H1 (cell line): Measurements from ENCODE around the gene CYP1A2.

Source experiments
- BACH1 ChIP-seq: IDR thresholded peaks from 2 replicates; pipeline ENCODE4 v1.6.1; 2012; ENCODE audit warnings: low read length, improper control_type of control experiment
- EP300 ChIP-seq, 2 experiments: IDR thresholded peaks; 1 replicate in 1 of 2; 2 replicates in 1 of 2; pipeline ENCODE4 v1.6.1; 2011 to 2012; ENCODE audit warnings: low read depth in 2 of 2, low read length in 2 of 2, mild to moderate bottlenecking in 2 of 2, borderline replicate concordance in 1 of 2, inconsistent platforms in 1 of 2, moderate library complexity in 1 of 2
- EZH2 ChIP-seq: fragments of 200-600 bp; sonication (generic); IDR thresholded peaks from 2 replicates; pipeline ENCODE4 v1.7.1; 2012; ENCODE audit warnings: low read depth, mild to moderate bottlenecking, moderate library complexity, low read length, inconsistent platforms; ENCODE audit not compliant: severe bottlenecking
- GABPA ChIP-seq: IDR thresholded peaks from 2 replicates; pipeline ENCODE4 v1.6.1; 2011; ENCODE audit warnings: mild to moderate bottlenecking, low read length, moderate library complexity, borderline replicate concordance; ENCODE audit not compliant: insufficient read depth
- POLR2A ChIP-seq, 2 experiments: IDR thresholded peaks; 1 replicate in 1 of 2; 2 replicates in 1 of 2; pipeline ENCODE4 v1.6.1; 2011; ENCODE audit warnings: low read depth in 2 of 2, low read length in 2 of 2, mild to moderate bottlenecking in 2 of 2; ENCODE audit errors: control extremely low read depth in 1 of 2
- RAD21 ChIP-seq, 2 experiments: IDR thresholded peaks in 1 of 2; conservative IDR thresholded peaks in 1 of 2; 2 replicates each; pipeline ENCODE4 v1.6.1; 2011; ENCODE audit warnings: low read depth in 2 of 2, low read length in 2 of 2, improper control_type of control experiment in 1 of 2, inconsistent platforms in 1 of 2, mild to moderate bottlenecking in 1 of 2, moderate library complexity in 1 of 2
- TAF1 ChIP-seq: IDR thresholded peaks from 2 replicates; pipeline ENCODE4 v1.6.1; 2011; ENCODE audit warnings: mild to moderate bottlenecking, low read depth, low read length
- ZNF274 ChIP-seq: IDR thresholded peaks from 2 replicates; pipeline ENCODE4 v1.7.0; 2012; ENCODE audit warnings: low read length, borderline replicate concordance; ENCODE audit errors: extremely low read depth
- TF ChIP-seq, protein P1 (sequence below), 3 experiments: IDR thresholded peaks; 1 replicate in 2 of 3; 2 replicates in 1 of 3; pipeline versions ENCODE4 v1.5.1 to v1.6.1; 2011; ENCODE audit warnings: low read length in 3 of 3, mild to moderate bottlenecking in 3 of 3, inconsistent platforms in 2 of 3, low read depth in 1 of 3, moderate library complexity in 1 of 3; ENCODE audit not compliant: insufficient read depth in 1 of 3; ENCODE audit errors: control extremely low read depth in 1 of 3
- TF ChIP-seq, protein P2 (sequence below): IDR thresholded peaks from 2 replicates; pipeline ENCODE4 v1.6.1; 2012; ENCODE audit warnings: inconsistent platforms

DNA sequence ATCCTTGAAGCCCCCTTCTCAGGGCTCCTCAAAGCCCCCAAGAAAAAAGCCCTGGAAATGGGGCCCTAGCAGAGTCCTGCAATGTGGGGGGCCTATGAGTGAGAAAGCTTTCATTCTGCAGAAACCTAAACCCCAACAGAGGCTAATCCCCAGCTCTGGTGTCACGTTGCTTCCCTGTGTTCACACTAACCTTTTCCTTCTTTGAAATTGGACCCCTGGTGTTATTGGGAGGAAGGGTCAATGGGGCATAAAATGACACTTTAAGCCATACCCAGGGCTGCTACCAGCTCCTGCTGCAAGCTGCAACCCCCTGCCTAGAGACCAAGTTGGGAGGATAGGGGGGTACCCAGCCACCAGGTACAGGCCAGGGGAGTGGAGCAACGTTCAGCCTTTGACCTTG, 2.1 kb downstream of the CYP1A2 start:
- TF ChIP-seq BACH1 (no peak), EZH2 (no peak), POLR2A (IDR thresholded peaks at IDR 0.05; ENCODE audit: control extremely low read depth in 1 of 2, low read depth in 2 of 2, low read length in 2 of 2) (no peak), TAF1 (no peak), ZNF274 (no peak), GABPA (no peak), RAD21 (IDR thresholded peaks at IDR 0.05 in 1 of 2, conservative IDR thresholded peaks at IDR 0.05 in 1 of 2; ENCODE audit: low read depth in 2 of 2, low read length in 2 of 2) (no peak), EP300 (IDR thresholded peaks at IDR 0.05; ENCODE audit: borderline replicate concordance in 1 of 2, low read depth in 2 of 2, low read length in 2 of 2) (no peak)
- TF ChIP-seq, protein P1, sequence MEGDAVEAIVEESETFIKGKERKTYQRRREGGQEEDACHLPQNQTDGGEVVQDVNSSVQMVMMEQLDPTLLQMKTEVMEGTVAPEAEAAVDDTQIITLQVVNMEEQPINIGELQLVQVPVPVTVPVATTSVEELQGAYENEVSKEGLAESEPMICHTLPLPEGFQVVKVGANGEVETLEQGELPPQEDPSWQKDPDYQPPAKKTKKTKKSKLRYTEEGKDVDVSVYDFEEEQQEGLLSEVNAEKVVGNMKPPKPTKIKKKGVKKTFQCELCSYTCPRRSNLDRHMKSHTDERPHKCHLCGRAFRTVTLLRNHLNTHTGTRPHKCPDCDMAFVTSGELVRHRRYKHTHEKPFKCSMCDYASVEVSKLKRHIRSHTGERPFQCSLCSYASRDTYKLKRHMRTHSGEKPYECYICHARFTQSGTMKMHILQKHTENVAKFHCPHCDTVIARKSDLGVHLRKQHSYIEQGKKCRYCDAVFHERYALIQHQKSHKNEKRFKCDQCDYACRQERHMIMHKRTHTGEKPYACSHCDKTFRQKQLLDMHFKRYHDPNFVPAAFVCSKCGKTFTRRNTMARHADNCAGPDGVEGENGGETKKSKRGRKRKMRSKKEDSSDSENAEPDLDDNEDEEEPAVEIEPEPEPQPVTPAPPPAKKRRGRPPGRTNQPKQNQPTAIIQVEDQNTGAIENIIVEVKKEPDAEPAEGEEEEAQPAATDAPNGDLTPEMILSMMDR (IDR thresholded peaks at IDR 0.05; ENCODE audit: control extremely low read depth in 1 of 3, insufficient read depth in 1 of 3, low read depth in 1 of 3, low read length in 3 of 3): no peak
- TF ChIP-seq, protein P2, sequence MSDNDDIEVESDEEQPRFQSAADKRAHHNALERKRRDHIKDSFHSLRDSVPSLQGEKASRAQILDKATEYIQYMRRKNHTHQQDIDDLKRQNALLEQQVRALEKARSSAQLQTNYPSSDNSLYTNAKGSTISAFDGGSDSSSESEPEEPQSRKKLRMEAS: no peak
